Naive thymus-derived CD4-positive, alpha-beta T cell (primary cell): ENCODE data around the gene CYP24A1. TPM values are rescaled to one million over a fixed set of nuclear protein-coding genes. Genes with fewer than 3 reads are reported as not detected.

Source experiments
- ATAC-seq: fragments of 150-1000 bp; cut with Tn5 transposase; 2 replicates; pipeline ENCODE4 v1.10.0; 2021; ENCODE audit warnings: mild to moderate bottlenecking, moderate library complexity
- CTCF ChIA-PET: fragments of 350-600 bp; sonication (Branson Sonifier 250); formaldehyde crosslinking; loops from one replicate; lab custom pipeline; 2021; ENCODE audit warnings: antibody characterized with exemption; lab: Charles Lee
- POLR2A ChIA-PET: fragments of 350-600 bp; sonication (Branson Sonifier 250); formaldehyde crosslinking; loops from one replicate; lab custom pipeline; 2021; ENCODE audit warnings: antibody characterized with exemption, inconsistent platforms; lab: Charles Lee
- DNase-seq, 9 donors: peaks; one replicate each; pipeline versions ENCODE4 v3.0.0 to v3.0.0-alpha.2; 2020 to 2022; ENCODE audit warnings: mixed read lengths in 1 of 9
- H3K27ac ChIP-seq: one replicate; pipeline ENCODE4 v1.7.0; 2013; ENCODE audit warnings: mild to moderate bottlenecking, low read depth, low read length, moderate library complexity
- H3K27me3 ChIP-seq, 2 donors: one replicate each; pipeline ENCODE4 v1.7.0; 2013; ENCODE audit warnings: low read length in 2 of 2, mild to moderate bottlenecking in 2 of 2, moderate library complexity in 2 of 2; ENCODE audit not compliant: control insufficient read depth in 2 of 2, insufficient read depth in 2 of 2
- H3K36me3 ChIP-seq, 3 experiments: 1 replicate in 2 of 3; 2 replicates in 1 of 3; pipeline ENCODE4 v1.7.0; 2013; ENCODE audit warnings: low read length in 3 of 3, mild to moderate bottlenecking in 3 of 3, moderate library complexity in 1 of 3; ENCODE audit not compliant: insufficient read depth in 3 of 3, control insufficient read depth in 2 of 3
- H3K4me1 ChIP-seq, 2 donors: one replicate each; pipeline ENCODE4 v1.7.0; 2013; ENCODE audit warnings: low read length in 2 of 2, mild to moderate bottlenecking in 2 of 2, moderate library complexity in 1 of 2; ENCODE audit not compliant: control insufficient read depth in 2 of 2, insufficient read depth in 2 of 2
- H3K4me3 ChIP-seq: 2 replicates; pipeline ENCODE4 v1.7.0; 2013; ENCODE audit warnings: mild to moderate bottlenecking, low read length
- H3K9me3 ChIP-seq, 3 experiments: 1 replicate in 2 of 3; 2 replicates in 1 of 3; pipeline ENCODE4 v1.7.0; 2013; ENCODE audit warnings: low read length in 3 of 3; ENCODE audit not compliant: control insufficient read depth in 2 of 3
- H3K27ac Mint-ChIP-seq, 9 donors: one replicate each; pipeline ENCODE4 v1.8.0; 2020 to 2022; ENCODE audit warnings: mixed read lengths in 9 of 9, mild to moderate bottlenecking in 8 of 9, moderate library complexity in 5 of 9, inconsistent platforms in 2 of 9
- H3K27me3 Mint-ChIP-seq, 5 donors: one replicate each; pipeline ENCODE4 v1.8.0; 2021 to 2022; ENCODE audit warnings: mixed read lengths in 5 of 5, mild to moderate bottlenecking in 1 of 5
- H3K36me3 Mint-ChIP-seq, 5 donors: one replicate each; pipeline ENCODE4 v1.8.0; 2020 to 2022; ENCODE audit warnings: mixed read lengths in 5 of 5, mild to moderate bottlenecking in 3 of 5, inconsistent platforms in 1 of 5
- H3K4me1 Mint-ChIP-seq, 7 donors: one replicate each; pipeline ENCODE4 v1.8.0; 2020 to 2022; ENCODE audit warnings: mixed read lengths in 7 of 7, mild to moderate bottlenecking in 3 of 7, inconsistent platforms in 1 of 7
- H3K4me3 Mint-ChIP-seq, 10 donors: one replicate each; pipeline ENCODE4 v1.8.0; 2020 to 2022; ENCODE audit warnings: mild to moderate bottlenecking in 10 of 10, mixed read lengths in 10 of 10, moderate library complexity in 6 of 10, inconsistent platforms in 2 of 10
- H3K9me3 Mint-ChIP-seq, 11 donors: one replicate each; pipeline ENCODE4 v1.8.0; 2020 to 2022; ENCODE audit warnings: mixed read lengths in 11 of 11, mild to moderate bottlenecking in 4 of 11, inconsistent platforms in 1 of 11, moderate library complexity in 1 of 11
- intact Hi-C, 2 donors: fragments of 100-400 bp; cut with micrococcal nuclease; formaldehyde crosslinking; loops; one replicate each; pipeline ENCODE4 v1.15.1; 2023
- polyA plus RNA-seq, 2 donors: library from polyadenylated mRNA; unstranded; fragments of 300-500 nt; fragmentation: Illumina TruSeq; gene quantifications; one replicate each; pipeline ENCODE4 v1.2.3, GENCODE V29; 2021
- total RNA-seq, 6 experiments: library from RNA in 5 of 6; stranded (reverse) in 5 of 6; gene quantifications; 1 replicate in 5 of 6; 2 replicates in 1 of 6; pipeline ENCODE4 v1.2.3 and lab custom pipeline; 2021 to 2026

The CYP24A1 gene
- total and polyA plus RNA-seq, 7 experiments from 2014 or later: 0.78 TPM; not detected in 6

DNA sequence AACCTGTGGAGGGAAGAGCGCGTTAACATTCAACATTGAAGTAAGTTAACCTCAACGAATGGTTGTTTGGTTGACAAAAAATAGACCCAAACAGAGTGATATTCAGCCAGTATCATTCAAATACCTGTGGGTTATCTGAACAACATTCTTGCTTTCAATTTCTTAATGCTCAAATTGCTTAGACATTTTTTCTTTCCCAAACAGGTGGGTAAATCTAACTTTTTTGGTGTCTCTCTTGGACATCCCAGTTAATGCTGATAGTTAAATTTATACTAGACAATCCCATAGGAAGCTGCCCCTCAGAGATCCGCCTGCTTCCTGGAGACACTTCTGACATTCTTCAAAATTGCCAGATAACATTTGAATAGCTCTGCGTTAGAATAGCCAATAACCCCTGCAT is 20.0 kb upstream of the CYP24A1 start:
- ChIA-PET CTCF (no interaction called here), POLR2A (no interaction called here)
- no peak for ATAC-seq
- Histone ChIP-seq H3K4me3 (no peak overlapping the region), H3K27ac (no peak overlapping the region), H3K27me3 (no peaks in the 10 kb centered on the region), H3K36me3 (no peaks in the 10 kb centered on the region), H3K9me3 (no peaks in the 10 kb centered on the region), H3K4me1 (no peaks in the 10 kb centered on the region)
- H3K4me3 Mint-ChIP-seq: no peak overlapping the region
- intact Hi-C loops: no loop called here
- H3K36me3 Mint-ChIP-seq: no peaks in the 10 kb centered on the region
- peaks cover 4 to 14% (median 7%) of the 10 kb centered on the region in 5 donors for H3K27me3 Mint-ChIP-seq
- H3K9me3 Mint-ChIP-seq: peaks cover 0 to 1% (median 0%) of the 10 kb centered on the region in 11 donors
- H3K4me1 Mint-ChIP-seq: peaks cover 0 to 2% (median 0%) of the 10 kb centered on the region in 7 donors
- H3K27ac Mint-ChIP-seq: no peak overlapping the region
- DNase-seq: no peak

DNA sequence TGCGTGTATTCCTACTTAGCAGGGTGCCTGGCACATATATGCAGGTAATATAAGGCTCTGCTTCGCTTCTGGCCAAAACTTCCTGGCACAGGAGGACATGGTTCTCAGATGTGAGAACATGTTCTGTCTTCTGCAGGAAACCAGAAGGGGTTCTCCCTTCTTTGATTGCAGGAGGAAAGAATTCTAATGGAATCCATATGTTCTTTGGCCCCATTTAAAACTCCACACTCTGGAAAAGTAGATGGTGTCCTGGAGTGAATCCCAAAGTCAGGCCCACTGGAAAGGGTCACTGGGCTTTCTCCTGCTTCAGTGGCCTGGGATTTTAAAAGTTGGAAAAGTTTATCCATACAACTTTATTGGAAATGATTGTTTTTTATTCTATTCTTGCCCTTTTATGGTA is 16.4 kb upstream of the CYP24A1 start:
- ChIA-PET CTCF (no interaction called here), POLR2A (no interaction called here)
- Mint-ChIP-seq H3K36me3 (no peaks in the 10 kb centered on the region), H3K9me3 (peaks cover 0 to 1% (median 0%) of the 10 kb centered on the region in 11 donors), H3K4me3 (no peak overlapping the region), H3K27ac (no peak overlapping the region), H3K4me1 (no peaks in the 10 kb centered on the region), H3K27me3 (peaks cover 9 to 20% (median 16%) of the 10 kb centered on the region in 5 donors)
- ATAC-seq (no peak), DNase-seq (no peak)
- Histone ChIP-seq H3K9me3 (no peaks in the 10 kb centered on the region), H3K27ac (no peak overlapping the region), H3K4me3 (no peak overlapping the region), H3K27me3 (no peaks in the 10 kb centered on the region), H3K36me3 (no peaks in the 10 kb centered on the region), H3K4me1 (no peaks in the 10 kb centered on the region)
- intact Hi-C loops: no loop called here

DNA sequence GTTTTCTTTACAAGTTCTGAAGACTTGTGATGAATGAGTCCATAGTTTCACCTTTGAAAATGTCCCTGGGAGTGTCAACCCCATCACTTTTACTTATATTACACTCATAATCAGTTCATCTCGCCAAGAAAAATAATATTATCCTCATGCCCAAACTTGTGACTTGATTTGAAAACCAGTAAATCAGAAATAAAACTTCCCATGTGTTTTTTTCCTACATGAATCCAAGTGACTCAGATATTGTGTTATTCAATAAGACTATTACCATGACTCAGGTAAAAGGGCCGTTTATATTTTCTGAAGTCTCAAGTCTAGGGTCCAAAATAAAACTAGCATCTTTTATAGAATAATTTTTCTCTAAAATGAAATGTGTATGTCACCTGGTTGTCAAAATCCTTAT is 15.8 kb upstream of the CYP24A1 start:
- Mint-ChIP-seq H3K27ac (no peak overlapping the region), H3K4me3 (no peak overlapping the region), H3K4me1 (no peaks in the 10 kb centered on the region), H3K27me3 (peaks cover 15 to 25% (median 22%) of the 10 kb centered on the region in 5 donors), H3K9me3 (peaks cover 0 to 1% (median 0%) of the 10 kb centered on the region in 11 donors), H3K36me3 (no peaks in the 10 kb centered on the region)
- POLR2A ChIA-PET: no interaction called here
- Histone ChIP-seq H3K36me3 (no peaks in the 10 kb centered on the region), H3K4me1 (no peaks in the 10 kb centered on the region), H3K4me3 (no peak overlapping the region), H3K27ac (no peak overlapping the region), H3K9me3 (no peaks in the 10 kb centered on the region), H3K27me3 (no peaks in the 10 kb centered on the region)
- CTCF ChIA-PET: interaction anchor here (0.6 kb wide), 1 partner anchor 10 kb away, joined by 3 read pairs; no protein-coding TSS in a partner anchor
- ATAC-seq: no peak
- no peak for DNase-seq
- intact Hi-C loops: no loop called here

DNA sequence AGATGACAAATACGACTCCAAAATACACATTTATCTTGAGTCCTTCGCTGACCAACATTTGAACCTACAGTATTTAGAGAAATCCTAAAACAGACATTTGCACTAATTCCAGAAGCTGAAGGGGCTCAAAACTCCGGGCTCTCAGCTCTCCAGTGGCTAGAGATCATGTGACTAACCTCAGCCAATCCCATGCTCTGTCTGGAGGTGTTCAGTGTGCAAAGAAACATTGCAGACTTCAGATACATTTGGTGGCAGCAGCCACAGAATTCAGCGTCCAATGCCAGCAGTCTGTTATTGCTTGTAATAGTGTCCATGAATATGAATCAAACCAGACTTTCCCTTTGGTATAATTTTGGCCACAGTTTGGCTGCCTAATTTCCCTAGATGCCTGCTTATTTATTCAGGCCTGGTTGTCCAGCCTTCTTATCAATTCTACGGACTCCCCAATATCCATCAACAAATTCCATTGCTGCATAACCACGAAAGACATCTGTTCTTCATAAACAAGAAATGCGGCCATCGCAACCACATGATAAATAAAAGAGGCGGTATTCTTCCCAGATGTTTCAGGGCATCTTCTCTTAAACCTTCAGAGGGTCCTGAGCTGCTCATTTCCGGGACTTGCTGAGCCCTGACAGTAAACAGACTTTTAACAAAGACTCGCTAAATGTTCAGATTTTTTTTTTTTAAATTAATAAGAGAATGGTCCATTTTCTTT is 14.5 kb upstream of the CYP24A1 start:
- ATAC-seq (no peak), DNase-seq (no peak)
- Histone ChIP-seq H3K27me3 (no peaks in the 10 kb centered on the region), H3K27ac (no peak overlapping the region), H3K4me3 (no peak overlapping the region), H3K9me3 (no peaks in the 10 kb centered on the region), H3K36me3 (no peaks in the 10 kb centered on the region), H3K4me1 (no peaks in the 10 kb centered on the region)
- Mint-ChIP-seq H3K9me3 (peaks cover 0 to 1% (median 0%) of the 10 kb centered on the region in 11 donors), H3K4me3 (no peak overlapping the region), H3K27me3 (peaks cover 15 to 32% (median 25%) of the 10 kb centered on the region in 5 donors), H3K4me1 (no peaks in the 10 kb centered on the region), H3K27ac (no peak overlapping the region), H3K36me3 (no peaks in the 10 kb centered on the region)
- CTCF ChIA-PET: no interaction called here
- POLR2A ChIA-PET: no interaction called here
- intact Hi-C loops: no loop called here

DNA sequence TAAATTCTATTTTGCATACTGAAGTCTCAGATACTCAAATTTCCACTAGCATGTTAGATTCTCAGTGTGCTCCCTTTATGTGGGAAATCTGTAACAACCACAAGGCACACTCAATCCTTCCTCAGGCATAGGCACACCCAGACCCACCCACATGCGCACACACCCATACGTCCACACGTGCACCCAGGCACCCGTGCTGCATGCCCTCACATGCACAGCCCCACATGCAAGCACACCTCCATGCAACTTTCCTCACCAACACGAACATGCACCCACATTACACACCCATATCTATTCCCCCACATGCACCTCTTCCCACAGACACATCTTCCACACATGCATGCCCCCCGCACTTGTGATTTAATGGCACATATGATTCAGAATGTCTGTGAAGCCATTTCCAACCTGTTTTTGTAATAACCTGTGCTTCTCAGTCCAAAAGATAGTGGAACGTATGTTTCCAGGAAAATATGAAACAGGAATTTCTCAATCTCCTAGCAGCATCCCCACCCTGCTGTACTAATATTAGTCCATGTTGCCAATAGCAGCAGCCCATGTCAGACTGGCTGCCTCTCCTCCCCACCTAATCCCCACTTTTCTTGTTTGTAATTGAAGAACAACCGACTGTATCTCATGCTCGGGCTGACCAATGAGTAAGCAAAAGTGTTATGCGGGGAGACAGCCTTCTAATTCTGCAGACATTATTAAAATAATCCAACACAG is 11.3 kb upstream of the CYP24A1 start:
- H3K27me3 ChIP-seq: no peaks in the 10 kb centered on the region
- no peaks in the 10 kb centered on the region for H3K36me3 Mint-ChIP-seq
- no peak for DNase-seq
- peaks cover 21 to 51% (median 42%) of the 10 kb centered on the region in 5 donors for H3K27me3 Mint-ChIP-seq
- peaks cover 0 to 1% (median 0%) of the 10 kb centered on the region in 11 donors for H3K9me3 Mint-ChIP-seq
- intact Hi-C loops: no loop called here
- no peaks in the 10 kb centered on the region for H3K9me3 ChIP-seq
- H3K4me3 ChIP-seq: no peak overlapping the region
- no peak overlapping the region for H3K27ac ChIP-seq
- no peaks in the 10 kb centered on the region for H3K36me3 ChIP-seq
- no peak overlapping the region for H3K4me3 Mint-ChIP-seq
- H3K4me1 ChIP-seq: no peaks in the 10 kb centered on the region
- ChIA-PET POLR2A (no interaction called here), CTCF (no interaction called here)
- ATAC-seq: no peak
- peaks cover 0 to 3% (median 0%) of the 10 kb centered on the region in 7 donors for H3K4me1 Mint-ChIP-seq
- no peak overlapping the region for H3K27ac Mint-ChIP-seq

DNA sequence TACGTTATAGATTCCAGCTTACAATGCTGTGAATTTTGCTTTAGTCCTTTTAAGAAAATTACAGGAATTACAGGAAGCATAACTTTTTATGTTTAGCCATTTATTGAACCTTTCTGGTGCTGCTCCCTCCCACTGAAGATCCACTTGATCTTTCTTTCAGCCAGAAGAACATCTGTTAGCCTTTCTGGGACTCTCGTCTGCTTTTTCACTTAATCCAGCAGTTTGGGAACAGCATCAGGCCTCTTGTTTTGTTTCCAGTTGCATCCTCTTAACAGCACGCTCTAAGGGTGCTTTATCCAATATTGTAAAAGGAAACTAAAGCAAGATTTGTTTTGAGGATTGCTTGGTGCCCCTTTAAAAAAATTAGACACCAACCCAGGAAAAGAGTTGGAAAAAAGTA is 10.3 kb upstream of the CYP24A1 start:
- H3K36me3 ChIP-seq: no peaks in the 10 kb centered on the region
- H3K4me3 Mint-ChIP-seq: no peak overlapping the region
- no peaks in the 10 kb centered on the region for H3K36me3 Mint-ChIP-seq
- intact Hi-C loops: no loop called here
- H3K27me3 Mint-ChIP-seq: peaks cover 21 to 51% (median 44%) of the 10 kb centered on the region in 5 donors
- ATAC-seq (no peak), DNase-seq (no peak)
- no peaks in the 10 kb centered on the region for H3K27me3 ChIP-seq
- H3K27ac Mint-ChIP-seq: no peak overlapping the region
- POLR2A ChIA-PET: no interaction called here
- H3K9me3 ChIP-seq: no peaks in the 10 kb centered on the region
- CTCF ChIA-PET: no interaction called here
- H3K4me1 Mint-ChIP-seq: peaks cover 0 to 6% (median 0%) of the 10 kb centered on the region in 7 donors
- H3K4me3 ChIP-seq: no peak overlapping the region
- H3K27ac ChIP-seq: no peak overlapping the region
- peaks cover 0 to under 1% (median 0%) of the 10 kb centered on the region in 11 donors for H3K9me3 Mint-ChIP-seq
- H3K4me1 ChIP-seq: no peaks in the 10 kb centered on the region
